Urothelium cell line (cell line): Measurements from ENCODE around the gene LCOR.
"Not testable (repeated sequence)": the region's sequence is repeated elsewhere in the genome, so short reads cannot be mapped to it uniquely, and the experiment has no call there.

Source experiments
- DNase-seq: peaks from one replicate; pipeline ENCODE4 v3.0.0; 2011; ENCODE audit warnings: low spot score, mixed read lengths
- FAIRE-seq: peaks from 2 replicates; lab custom pipeline; 2011; peaks lifted over from hg19 to GRCh38; lab: Jason Lieb, UNC

LCOR gene

GRCh38 chr10:96922978-96923948 is 91.2 kb downstream of the LCOR start:
- DNase-seq (no peak), FAIRE-seq (no peak)

GRCh38 chr10:96924861-96925260 is 92.8 kb downstream of the LCOR start:
- no peak for DNase-seq
- FAIRE-seq = no peak

- no peak for FAIRE-seq
- no peak for DNase-seq
Observed at GRCh38 chr10:96930469-96930868, 98.4 kb downstream of the LCOR start.

- FAIRE-seq = no peak
- no peak for DNase-seq
Observed at GRCh38 chr10:96935148-96935547, 103.0 kb downstream of the LCOR start.

- FAIRE-seq = no peak
- DNase-seq = no peak
Observed at GRCh38 chr10:96935810-96936209, 103.7 kb downstream of the LCOR start.

GRCh38 chr10:96943161-96943560 is 111.1 kb downstream of the LCOR start:
- not testable (repeated sequence) for FAIRE-seq, DNase-seq

- DNase-seq (no peak), FAIRE-seq (no peak)
Observed at GRCh38 chr10:96947036-96947435, 114.9 kb downstream of the LCOR start.

- FAIRE-seq (no peak), DNase-seq (no peak)
Observed at GRCh38 chr10:96949039-96949683, 117.1 kb downstream of the LCOR start.

- FAIRE-seq (no peak), DNase-seq (no peak)
Observed at GRCh38 chr10:96951954-96952353, 119.9 kb downstream of the LCOR start.

GRCh38 chr10:96955794-96956193 is 123.7 kb downstream of the LCOR start:
- no peak for FAIRE-seq
- DNase-seq = no peak

- FAIRE-seq (no peak), DNase-seq (no peak)
Observed at GRCh38 chr10:96958071-96958470, 126.0 kb downstream of the LCOR start.

- FAIRE-seq (no peak), DNase-seq (no peak)
Observed at GRCh38 chr10:96959733-96960132, 127.6 kb downstream of the LCOR start.

- DNase-seq (no peak), FAIRE-seq (no peak)
Observed at GRCh38 chr10:96960872-96961271, 128.8 kb downstream of the LCOR start.

- no peak for DNase-seq
- no peak for FAIRE-seq
Observed at GRCh38 chr10:96964131-96964530, 132.0 kb downstream of the LCOR start.

- DNase-seq = no peak
- no peak for FAIRE-seq
Observed at GRCh38 chr10:96967847-96968246, 135.7 kb downstream of the LCOR start.

- DNase-seq = no peak
- no peak for FAIRE-seq
Observed at GRCh38 chr10:96968682-96969423, 136.8 kb downstream of the LCOR start.

- no peak for DNase-seq
- FAIRE-seq = no peak
Observed at GRCh38 chr10:96971324-96971723, 139.2 kb downstream of the LCOR start.

GRCh38 chr10:96972264-96972663 is 140.2 kb downstream of the LCOR start:
- FAIRE-seq (no peak), DNase-seq (no peak)

- DNase-seq = no peak
Observed at GRCh38 chr10:96973809-96974747, 142.0 kb downstream of the LCOR start.

GRCh38 chr10:96975136-96975535 is 143.0 kb downstream of the LCOR start:
- DNase-seq (no peak), FAIRE-seq (no peak)

More at GRCh38 chr10:96973809-96974747, 142.0 kb downstream of the LCOR start:
- no peak for FAIRE-seq
